K562 (cell line): ENCODE data around the gene ICA1.

Experiments used
- HNRNPL ChIP-seq: fragments of 200-400 bp; formaldehyde crosslinking; IDR thresholded peaks from 2 replicates; pipeline ENCODE4 v1.6.1; 2017; ENCODE audit warnings: low read depth, mild to moderate bottlenecking, low read length
- KDM5B ChIP-seq: fragments of 200-600 bp; sonication (generic); IDR thresholded peaks from 2 replicates; pipeline ENCODE4 v1.6.1; 2012; ENCODE audit warnings: low read depth, mild to moderate bottlenecking, moderate library complexity, low read length, control low read depth, inconsistent platforms; ENCODE audit not compliant: insufficient replicate concordance
- MAFK ChIP-seq: IDR thresholded peaks from 2 replicates; pipeline ENCODE4 v1.6.1; 2011; ENCODE audit warnings: low read length, improper control_type of control experiment
- MAZ ChIP-seq, 2 experiments: fragments of 450-650 bp in 1 of 2; sonication (generic) in 1 of 2; formaldehyde crosslinking; IDR thresholded peaks in 1 of 2; conservative IDR thresholded peaks in 1 of 2; 2 replicates each; pipeline versions ENCODE4 v1.4.0 to v1.5.0; 2020; ENCODE audit warnings: mild to moderate bottlenecking in 1 of 2, missing genetic modification reagents in 1 of 2
- POLR2AphosphoS5 ChIP-seq: IDR thresholded peaks from 2 replicates; pipeline ENCODE4 v1.6.1; 2011; ENCODE audit warnings: mild to moderate bottlenecking, low read depth, low read length, moderate library complexity; ENCODE audit not compliant: control insufficient read depth, insufficient read depth
- ZNF140 ChIP-seq: fragments of 250-450 bp; sonication (Bioruptor Pico); IDR thresholded peaks from 2 replicates; pipeline ENCODE4 v1.8.0; 2021; ENCODE audit warnings: moderate library complexity, mild to moderate bottlenecking, inconsistent platforms
- ZNF354B ChIP-seq: fragments of 250-450 bp; sonication (Bioruptor Pico); IDR thresholded peaks from 2 replicates; pipeline ENCODE4 v1.4.0; 2020
- TF ChIP-seq, protein P1 (sequence below), 3 experiments: IDR thresholded peaks in 2 of 3; conservative IDR thresholded peaks in 1 of 3; 2 replicates each; pipeline ENCODE4 v1.5.1; 2011 to 2012; ENCODE audit warnings: low read length in 3 of 3, mild to moderate bottlenecking in 3 of 3, control low read depth in 2 of 3, improper control_type of control experiment in 1 of 3, inconsistent platforms in 1 of 3, low read depth in 1 of 3, mixed read lengths in 1 of 3, moderate library complexity in 1 of 3; ENCODE audit not compliant: insufficient read depth in 2 of 3
- TF ChIP-seq, protein P2 (sequence below): IDR thresholded peaks from 3 replicates; pipeline ENCODE4 v1.6.1; 2011; ENCODE audit warnings: borderline replicate concordance, mild to moderate bottlenecking, moderate library complexity; ENCODE audit not compliant: insufficient read length; ENCODE audit errors: extremely low read depth
- TF ChIP-seq, protein P3 (sequence below): fragments of 450-650 bp; IDR thresholded peaks from 2 replicates; pipeline ENCODE4 v1.6.1; 2018; ENCODE audit not compliant: partially characterized antibody

DNA sequence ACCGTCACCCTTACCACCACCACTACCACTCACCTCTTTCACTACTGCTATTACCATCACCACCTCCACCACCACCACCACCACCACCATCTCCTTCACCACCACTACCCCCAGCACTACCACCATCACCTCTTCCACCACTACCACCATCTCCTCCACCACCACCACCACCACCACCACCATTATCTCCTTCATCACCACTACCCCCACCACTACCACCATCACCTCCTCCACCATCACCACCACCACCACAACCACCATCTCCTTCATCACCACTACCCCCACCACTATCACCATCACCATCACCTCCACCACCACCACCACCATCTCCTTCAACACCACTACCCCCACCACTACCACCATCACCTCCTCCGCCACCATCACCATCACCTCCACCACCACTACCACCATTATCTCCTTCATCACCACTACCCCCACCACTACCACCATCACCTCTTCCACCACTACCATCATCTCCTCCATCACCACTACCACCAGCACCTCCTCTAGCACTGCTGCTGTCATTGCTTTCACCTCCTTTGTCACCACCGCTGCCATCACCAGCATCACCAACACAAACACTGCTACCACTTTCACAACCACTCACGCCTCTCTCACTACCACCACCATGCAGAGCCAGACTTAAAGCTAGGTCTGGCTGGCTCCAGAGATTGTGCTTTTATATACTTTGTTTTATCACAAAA is 109.3 kb downstream of the ICA1 start:
- no peak for TF ChIP-seq ZNF354B (CRISPR knock-in tag)
- TF ChIP-seq, protein P1, sequence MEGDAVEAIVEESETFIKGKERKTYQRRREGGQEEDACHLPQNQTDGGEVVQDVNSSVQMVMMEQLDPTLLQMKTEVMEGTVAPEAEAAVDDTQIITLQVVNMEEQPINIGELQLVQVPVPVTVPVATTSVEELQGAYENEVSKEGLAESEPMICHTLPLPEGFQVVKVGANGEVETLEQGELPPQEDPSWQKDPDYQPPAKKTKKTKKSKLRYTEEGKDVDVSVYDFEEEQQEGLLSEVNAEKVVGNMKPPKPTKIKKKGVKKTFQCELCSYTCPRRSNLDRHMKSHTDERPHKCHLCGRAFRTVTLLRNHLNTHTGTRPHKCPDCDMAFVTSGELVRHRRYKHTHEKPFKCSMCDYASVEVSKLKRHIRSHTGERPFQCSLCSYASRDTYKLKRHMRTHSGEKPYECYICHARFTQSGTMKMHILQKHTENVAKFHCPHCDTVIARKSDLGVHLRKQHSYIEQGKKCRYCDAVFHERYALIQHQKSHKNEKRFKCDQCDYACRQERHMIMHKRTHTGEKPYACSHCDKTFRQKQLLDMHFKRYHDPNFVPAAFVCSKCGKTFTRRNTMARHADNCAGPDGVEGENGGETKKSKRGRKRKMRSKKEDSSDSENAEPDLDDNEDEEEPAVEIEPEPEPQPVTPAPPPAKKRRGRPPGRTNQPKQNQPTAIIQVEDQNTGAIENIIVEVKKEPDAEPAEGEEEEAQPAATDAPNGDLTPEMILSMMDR (IDR thresholded peaks at IDR 0.05 in 2 of 3, conservative IDR thresholded peaks at IDR 0.05 in 1 of 3; ENCODE audit: insufficient read depth in 2 of 3, low read depth in 1 of 3, low read length in 3 of 3), result no peak
- TF ChIP-seq POLR2AphosphoS5, result no peak
- TF ChIP-seq MAZ (CRISPR knock-in tag; conservative IDR thresholded peaks at IDR 0.05 in 1 of 2, IDR thresholded peaks at IDR 0.05 in 1 of 2), result no peak
- TF ChIP-seq KDM5B, result no peak
- no peak for TF ChIP-seq MAFK
- TF ChIP-seq HNRNPL, result no peak
- TF ChIP-seq ZNF140 (CRISPR knock-in tag), result no peak
- TF ChIP-seq, protein P2, sequence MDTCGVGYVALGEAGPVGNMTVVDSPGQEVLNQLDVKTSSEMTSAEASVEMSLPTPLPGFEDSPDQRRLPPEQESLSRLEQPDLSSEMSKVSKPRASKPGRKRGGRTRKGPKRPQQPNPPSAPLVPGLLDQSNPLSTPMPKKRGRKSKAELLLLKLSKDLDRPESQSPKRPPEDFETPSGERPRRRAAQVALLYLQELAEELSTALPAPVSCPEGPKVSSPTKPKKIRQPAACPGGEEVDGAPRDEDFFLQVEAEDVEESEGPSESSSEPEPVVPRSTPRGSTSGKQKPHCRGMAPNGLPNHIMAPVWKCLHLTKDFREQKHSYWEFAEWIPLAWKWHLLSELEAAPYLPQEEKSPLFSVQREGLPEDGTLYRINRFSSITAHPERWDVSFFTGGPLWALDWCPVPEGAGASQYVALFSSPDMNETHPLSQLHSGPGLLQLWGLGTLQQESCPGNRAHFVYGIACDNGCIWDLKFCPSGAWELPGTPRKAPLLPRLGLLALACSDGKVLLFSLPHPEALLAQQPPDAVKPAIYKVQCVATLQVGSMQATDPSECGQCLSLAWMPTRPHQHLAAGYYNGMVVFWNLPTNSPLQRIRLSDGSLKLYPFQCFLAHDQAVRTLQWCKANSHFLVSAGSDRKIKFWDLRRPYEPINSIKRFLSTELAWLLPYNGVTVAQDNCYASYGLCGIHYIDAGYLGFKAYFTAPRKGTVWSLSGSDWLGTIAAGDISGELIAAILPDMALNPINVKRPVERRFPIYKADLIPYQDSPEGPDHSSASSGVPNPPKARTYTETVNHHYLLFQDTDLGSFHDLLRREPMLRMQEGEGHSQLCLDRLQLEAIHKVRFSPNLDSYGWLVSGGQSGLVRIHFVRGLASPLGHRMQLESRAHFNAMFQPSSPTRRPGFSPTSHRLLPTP, result no peak
- TF ChIP-seq, protein P3, sequence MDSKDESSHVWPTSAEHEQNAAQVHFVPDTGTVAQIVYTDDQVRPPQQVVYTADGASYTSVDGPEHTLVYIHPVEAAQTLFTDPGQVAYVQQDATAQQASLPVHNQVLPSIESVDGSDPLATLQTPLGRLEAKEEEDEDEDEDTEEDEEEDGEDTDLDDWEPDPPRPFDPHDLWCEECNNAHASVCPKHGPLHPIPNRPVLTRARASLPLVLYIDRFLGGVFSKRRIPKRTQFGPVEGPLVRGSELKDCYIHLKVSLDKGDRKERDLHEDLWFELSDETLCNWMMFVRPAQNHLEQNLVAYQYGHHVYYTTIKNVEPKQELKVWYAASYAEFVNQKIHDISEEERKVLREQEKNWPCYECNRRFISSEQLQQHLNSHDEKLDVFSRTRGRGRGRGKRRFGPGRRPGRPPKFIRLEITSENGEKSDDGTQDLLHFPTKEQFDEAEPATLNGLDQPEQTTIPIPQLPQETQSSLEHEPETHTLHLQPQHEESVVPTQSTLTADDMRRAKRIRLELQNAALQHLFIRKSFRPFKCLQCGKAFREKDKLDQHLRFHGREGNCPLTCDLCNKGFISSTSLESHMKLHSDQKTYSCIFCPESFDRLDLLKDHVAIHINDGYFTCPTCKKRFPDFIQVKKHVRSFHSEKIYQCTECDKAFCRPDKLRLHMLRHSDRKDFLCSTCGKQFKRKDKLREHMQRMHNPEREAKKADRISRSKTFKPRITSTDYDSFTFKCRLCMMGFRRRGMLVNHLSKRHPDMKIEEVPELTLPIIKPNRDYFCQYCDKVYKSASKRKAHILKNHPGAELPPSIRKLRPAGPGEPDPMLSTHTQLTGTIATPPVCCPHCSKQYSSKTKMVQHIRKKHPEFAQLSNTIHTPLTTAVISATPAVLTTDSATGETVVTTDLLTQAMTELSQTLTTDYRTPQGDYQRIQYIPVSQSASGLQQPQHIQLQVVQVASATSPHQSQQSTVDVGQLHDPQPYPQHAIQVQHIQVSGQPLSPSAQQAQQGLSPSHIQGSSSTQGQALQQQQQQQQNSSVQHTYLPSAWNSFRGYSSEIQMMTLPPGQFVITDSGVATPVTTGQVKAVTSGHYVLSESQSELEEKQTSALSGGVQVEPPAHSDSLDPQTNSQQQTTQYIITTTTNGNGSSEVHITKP, result no peak
